Measurements from ENCODE around the gene CIITA.

The CIITA gene

GRCh38 chr16:10943064-10943353 is 66.0 kb downstream of the CIITA start:
- Histone ChIP-seq H3K27me3 (ENCODE audit: control insufficient read depth, insufficient read depth, low read length) (peaks cover 6% of the 10 kb centered on the region), H3K9ac (ENCODE audit: low read depth, low read length) (peak overlapping the region; percentile 60), H3K4me1 (ENCODE audit: control insufficient read depth, insufficient read depth, low read length) (peaks cover 26% of the 10 kb centered on the region), H3K9me3 (ENCODE audit: control insufficient read depth, insufficient read depth, low read length) (no peaks in the 10 kb centered on the region), H3K36me3 (ENCODE audit: control insufficient read depth, insufficient read depth, low read length) (no peaks in the 10 kb centered on the region), H3K4me3 (ENCODE audit: low read depth, low read length) (peak overlapping the region; percentile 89)

- Histone ChIP-seq H3K9me3 (ENCODE audit: control insufficient read depth, insufficient read depth, low read length) (no peaks in the 10 kb centered on the region), H3K9ac (ENCODE audit: low read depth, low read length) (no peak within 1 kb of the TSS), H3K27me3 (ENCODE audit: control insufficient read depth, insufficient read depth, low read length) (peaks cover 6% of the 10 kb centered on the region), H3K4me3 (ENCODE audit: low read depth, low read length) (peak within 1 kb of the TSS; percentile 78), H3K4me1 (ENCODE audit: control insufficient read depth, insufficient read depth, low read length) (peaks cover 38% of the 10 kb centered on the region), H3K36me3 (ENCODE audit: control insufficient read depth, insufficient read depth, low read length) (no peaks in the 10 kb centered on the region)
These were observed 67.5 kb downstream of the CIITA start, which contains the start of gene CLEC16A for GRCh38 chr16:10944249-10945064. TSS of gene CLEC16A (plus strand) at chr16:10944564. CDS start at chr16:10944718, 154 bp downstream.

GRCh38 chr16:10945065-10945787 is 68.2 kb downstream of the CIITA start:
- peak overlapping the region; percentile 78 for H3K4me3 ChIP-seq (ENCODE audit: low read depth, low read length)
- peaks cover 44% of the 10 kb centered on the region for H3K4me1 ChIP-seq (ENCODE audit: control insufficient read depth, insufficient read depth, low read length)
- H3K27me3 ChIP-seq (ENCODE audit: control insufficient read depth, insufficient read depth, low read length): peaks cover 6% of the 10 kb centered on the region
- H3K36me3 ChIP-seq (ENCODE audit: control insufficient read depth, insufficient read depth, low read length): no peaks in the 10 kb centered on the region
- H3K9ac ChIP-seq (ENCODE audit: low read depth, low read length): no peak overlapping the region
- no peaks in the 10 kb centered on the region for H3K9me3 ChIP-seq (ENCODE audit: control insufficient read depth, insufficient read depth, low read length)

- H3K9ac ChIP-seq (ENCODE audit: low read depth, low read length): no peak overlapping the region
- peaks cover 40% of the 10 kb centered on the region for H3K4me1 ChIP-seq (ENCODE audit: control insufficient read depth, insufficient read depth, low read length)
- peaks cover 4% of the 10 kb centered on the region for H3K27me3 ChIP-seq (ENCODE audit: control insufficient read depth, insufficient read depth, low read length)
- no peaks in the 10 kb centered on the region for H3K9me3 ChIP-seq (ENCODE audit: control insufficient read depth, insufficient read depth, low read length)
- peak overlapping the region; percentile 24 for H3K4me3 ChIP-seq (ENCODE audit: low read depth, low read length)
- no peaks in the 10 kb centered on the region for H3K36me3 ChIP-seq (ENCODE audit: control insufficient read depth, insufficient read depth, low read length)
These were observed 69.3 kb downstream of the CIITA start for GRCh38 chr16:10946308-10946707.

- no peak overlapping the region for H3K4me3 ChIP-seq (ENCODE audit: low read depth, low read length)
- H3K9me3 ChIP-seq (ENCODE audit: control insufficient read depth, insufficient read depth, low read length): no peaks in the 10 kb centered on the region
- H3K36me3 ChIP-seq (ENCODE audit: control insufficient read depth, insufficient read depth, low read length): no peaks in the 10 kb centered on the region
- H3K9ac ChIP-seq (ENCODE audit: low read depth, low read length): no peak overlapping the region
- H3K4me1 ChIP-seq (ENCODE audit: control insufficient read depth, insufficient read depth, low read length): peaks cover 40% of the 10 kb centered on the region
- H3K27me3 ChIP-seq (ENCODE audit: control insufficient read depth, insufficient read depth, low read length): peaks cover 4% of the 10 kb centered on the region
These were observed 70.3 kb downstream of the CIITA start for GRCh38 chr16:10947211-10947787.

GRCh38 chr16:10949424-10949970 is 72.5 kb downstream of the CIITA start:
- Histone ChIP-seq H3K9me3 (ENCODE audit: control insufficient read depth, insufficient read depth, low read length) (no peaks in the 10 kb centered on the region), H3K9ac (ENCODE audit: low read depth, low read length) (no peak overlapping the region), H3K4me1 (ENCODE audit: control insufficient read depth, insufficient read depth, low read length) (peaks cover 37% of the 10 kb centered on the region), H3K27me3 (ENCODE audit: control insufficient read depth, insufficient read depth, low read length) (no peaks in the 10 kb centered on the region), H3K36me3 (ENCODE audit: control insufficient read depth, insufficient read depth, low read length) (no peaks in the 10 kb centered on the region), H3K4me3 (ENCODE audit: low read depth, low read length) (peak overlapping the region; percentile 21)

- Histone ChIP-seq H3K36me3 (ENCODE audit: control insufficient read depth, insufficient read depth, low read length) (no peaks in the 10 kb centered on the region), H3K4me1 (ENCODE audit: control insufficient read depth, insufficient read depth, low read length) (peaks cover 36% of the 10 kb centered on the region), H3K9ac (ENCODE audit: low read depth, low read length) (no peak overlapping the region), H3K27me3 (ENCODE audit: control insufficient read depth, insufficient read depth, low read length) (no peaks in the 10 kb centered on the region), H3K4me3 (ENCODE audit: low read depth, low read length) (no peak overlapping the region), H3K9me3 (ENCODE audit: control insufficient read depth, insufficient read depth, low read length) (no peaks in the 10 kb centered on the region)
These were observed 73.4 kb downstream of the CIITA start for GRCh38 chr16:10950393-10950792.

- no peak overlapping the region for H3K4me3 ChIP-seq (ENCODE audit: low read depth, low read length)
- no peaks in the 10 kb centered on the region for H3K9me3 ChIP-seq (ENCODE audit: control insufficient read depth, insufficient read depth, low read length)
- H3K36me3 ChIP-seq (ENCODE audit: control insufficient read depth, insufficient read depth, low read length): no peaks in the 10 kb centered on the region
- no peaks in the 10 kb centered on the region for H3K27me3 ChIP-seq (ENCODE audit: control insufficient read depth, insufficient read depth, low read length)
- H3K4me1 ChIP-seq (ENCODE audit: control insufficient read depth, insufficient read depth, low read length): peaks cover 30% of the 10 kb centered on the region
- no peak overlapping the region for H3K9ac ChIP-seq (ENCODE audit: low read depth, low read length)
These were observed 74.0 kb downstream of the CIITA start for GRCh38 chr16:10951026-10951425.

- Histone ChIP-seq H3K27me3 (ENCODE audit: control insufficient read depth, insufficient read depth, low read length) (no peaks in the 10 kb centered on the region), H3K9me3 (ENCODE audit: control insufficient read depth, insufficient read depth, low read length) (no peaks in the 10 kb centered on the region), H3K4me1 (ENCODE audit: control insufficient read depth, insufficient read depth, low read length) (peaks cover 3% of the 10 kb centered on the region), H3K9ac (ENCODE audit: low read depth, low read length) (no peak overlapping the region), H3K36me3 (ENCODE audit: control insufficient read depth, insufficient read depth, low read length) (peaks cover 6% of the 10 kb centered on the region), H3K4me3 (ENCODE audit: low read depth, low read length) (no peak overlapping the region)
These were observed 77.9 kb downstream of the CIITA start for GRCh38 chr16:10954903-10955302.

GRCh38 chr16:10957771-10958482 is 80.9 kb downstream of the CIITA start:
- Histone ChIP-seq H3K9me3 (ENCODE audit: control insufficient read depth, insufficient read depth, low read length) (no peaks in the 10 kb centered on the region), H3K27me3 (ENCODE audit: control insufficient read depth, insufficient read depth, low read length) (no peaks in the 10 kb centered on the region), H3K4me1 (ENCODE audit: control insufficient read depth, insufficient read depth, low read length) (no peaks in the 10 kb centered on the region), H3K9ac (ENCODE audit: low read depth, low read length) (no peak overlapping the region), H3K36me3 (ENCODE audit: control insufficient read depth, insufficient read depth, low read length) (peaks cover 17% of the 10 kb centered on the region), H3K4me3 (ENCODE audit: low read depth, low read length) (no peak overlapping the region)

- no peaks in the 10 kb centered on the region for H3K9me3 ChIP-seq (ENCODE audit: control insufficient read depth, insufficient read depth, low read length)
These were observed 82.2 kb downstream of the CIITA start for GRCh38 chr16:10959161-10959560.

More at GRCh38 chr16:10959161-10959560, 82.2 kb downstream of the CIITA start:
- no peaks in the 10 kb centered on the region for H3K27me3 ChIP-seq (ENCODE audit: control insufficient read depth, insufficient read depth, low read length)
- peaks cover 25% of the 10 kb centered on the region for H3K36me3 ChIP-seq (ENCODE audit: control insufficient read depth, insufficient read depth, low read length)
- H3K9ac ChIP-seq (ENCODE audit: low read depth, low read length): no peak overlapping the region
- no peak overlapping the region for H3K4me3 ChIP-seq (ENCODE audit: low read depth, low read length)
- no peaks in the 10 kb centered on the region for H3K4me1 ChIP-seq (ENCODE audit: control insufficient read depth, insufficient read depth, low read length)
